Lower leg skin (tissue), 3 donors: Measurements from ENCODE around the gene MC1R.
"Not testable (repeated sequence)": the region's sequence is repeated elsewhere in the genome, so short reads cannot be mapped to it uniquely, and the experiment has no call there.

ENCODE experiments used
- CTCF ChIP-seq, 3 donors: fragments of 450-650 bp; IDR thresholded peaks; one replicate each; pipeline ENCODE4 v1.5.1; 2016; ENCODE audit warnings: antibody characterized with exemption in 3 of 3, mild to moderate bottlenecking in 3 of 3, moderate library complexity in 2 of 3
- POLR2A ChIP-seq, 2 donors: fragments of 450-650 bp; IDR thresholded peaks; one replicate each; pipeline ENCODE4 v1.6.1; 2016 to 2017; ENCODE audit warnings: antibody characterized with exemption in 2 of 2, mild to moderate bottlenecking in 1 of 2, moderate library complexity in 1 of 2

GRCh38 chr16:89879123-89879522 lies 39.5 kb upstream of the MC1R start:
- TF ChIP-seq POLR2A, CTCF (IDR thresholded peaks at IDR 0.05): not testable (repeated sequence)
